SJSA1 (cell line): Measurements from ENCODE around the gene ANKRD31. TPM values are rescaled to one million over a fixed set of nuclear protein-coding genes. Genes with fewer than 3 reads are reported as not detected.

Source experiments
- DNase-seq, 2 experiments: peaks; one replicate each; pipeline ENCODE4 v3.0.0-alpha.2; 2015 to 2020; ENCODE audit warnings: low spot score in 2 of 2, low read depth in 1 of 2
- H3K27ac ChIP-seq: fragments of 250-450 bp; sonication (Bioruptor Pico); 2 replicates; pipeline ENCODE4 v1.5.1; 2020; ENCODE audit warnings: mild to moderate bottlenecking, moderate library complexity
- H3K27me3 ChIP-seq: fragments of 250-450 bp; sonication (Bioruptor Pico); replicated peaks from 2 replicates; pipeline ENCODE4 v1.5.1; 2020; ENCODE audit warnings: mild to moderate bottlenecking, moderate library complexity
- H3K36me3 ChIP-seq: fragments of 250-450 bp; sonication (Bioruptor Pico); 2 replicates; pipeline ENCODE4 v1.5.1; 2020; ENCODE audit warnings: mild to moderate bottlenecking
- H3K4me1 ChIP-seq: fragments of 250-450 bp; sonication (Bioruptor Pico); replicated peaks from 2 replicates; pipeline ENCODE4 v1.6.1; 2021; ENCODE audit warnings: mild to moderate bottlenecking
- H3K4me3 ChIP-seq: fragments of 250-450 bp; sonication (Bioruptor Pico); 2 replicates; pipeline ENCODE4 v1.5.1; 2020; ENCODE audit warnings: mild to moderate bottlenecking
- H3K9me3 ChIP-seq: fragments of 250-450 bp; sonication (Bioruptor Pico); replicated peaks from 2 replicates; pipeline ENCODE4 v1.5.1; 2020; ENCODE audit warnings: mild to moderate bottlenecking
- total RNA-seq: library from RNA; depleted of rRNA; stranded (reverse); fragments of >200 nt; shearing (Covaris generic); gene quantifications from 2 replicates; pipeline ENCODE4 v1.2.3, GENCODE V29; 2014

ANKRD31 gene
- total RNA-seq, 1 experiment from 2014 or later = not detected

DNA sequence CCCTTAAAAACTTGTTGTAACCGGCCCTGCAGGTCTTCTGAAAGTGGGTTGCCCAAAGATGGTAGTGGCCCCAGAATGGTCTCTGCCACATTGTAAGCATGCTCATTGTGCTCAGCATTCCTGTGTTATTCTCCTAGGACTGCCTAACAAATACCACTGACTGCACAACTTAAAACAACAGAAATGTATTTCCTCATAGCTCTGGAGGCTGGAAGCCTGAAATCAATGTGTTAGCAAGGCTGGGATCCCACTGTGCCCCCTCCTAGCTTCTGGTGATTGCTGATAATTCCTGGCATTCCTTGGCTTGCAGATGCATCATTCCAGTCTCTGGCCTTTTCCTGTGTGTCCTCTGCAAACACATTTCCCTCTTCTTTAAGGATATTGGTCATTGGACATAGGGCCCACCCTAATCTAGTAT is 180.9 kb downstream of the ANKRD31 start:
- Histone ChIP-seq H3K4me3 (no peak overlapping the region), H3K27me3 (no peaks in the 10 kb centered on the region), H3K27ac (peak overlapping the region; percentile 29; the same call in 1 of the 2 replicates), H3K36me3 (peaks cover 12% of the 10 kb centered on the region), H3K4me1 (peaks cover 34% of the 10 kb centered on the region), H3K9me3 (no peaks in the 10 kb centered on the region)
- DNase-seq = peak; percentile 62 to 68

DNA sequence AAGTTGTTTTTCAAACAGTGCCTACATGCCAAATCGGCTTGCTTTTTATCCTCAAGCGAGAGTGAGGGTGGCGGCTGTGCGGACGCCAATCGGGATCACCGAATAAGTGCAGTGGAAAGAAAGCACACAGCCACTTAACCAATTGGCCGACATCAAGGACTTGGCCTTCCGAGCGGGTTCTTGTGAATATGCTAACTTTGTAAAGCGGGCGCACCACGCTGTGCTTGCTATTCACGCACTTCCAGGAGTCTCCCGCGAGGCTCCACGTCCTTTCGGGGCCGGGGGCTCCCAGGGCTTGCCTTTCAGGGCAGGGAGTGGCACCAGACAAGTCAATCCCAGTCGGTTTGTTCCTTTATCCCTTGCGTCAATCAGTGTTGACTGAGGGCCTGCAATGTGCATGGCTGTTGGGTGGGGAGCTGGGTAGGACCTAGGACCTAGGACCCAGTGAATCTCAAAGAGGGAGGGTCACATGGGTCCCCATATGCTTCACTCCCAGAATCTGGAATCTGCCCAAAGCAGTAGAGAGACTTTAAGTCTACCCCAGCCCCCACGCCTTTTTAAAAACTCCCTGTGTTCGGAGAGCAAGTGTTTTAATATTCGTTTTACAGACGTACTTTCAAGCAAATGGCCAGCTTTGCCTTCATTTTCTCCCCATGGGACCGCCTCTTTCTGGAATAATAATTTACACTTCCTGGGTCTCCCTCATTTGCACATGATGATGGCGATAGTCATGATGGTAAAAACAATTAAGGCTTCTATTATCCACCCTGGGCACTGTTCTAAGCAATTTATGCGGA is 182.3 kb downstream of the ANKRD31 start:
- Histone ChIP-seq H3K27me3 (no peaks in the 10 kb centered on the region), H3K4me3 (peak overlapping the region; percentile 96), H3K36me3 (peaks cover 12% of the 10 kb centered on the region), H3K27ac (peak overlapping the region; percentile 84), H3K4me1 (peaks cover 48% of the 10 kb centered on the region), H3K9me3 (no peaks in the 10 kb centered on the region)
- peak; percentile 52 to 73 for DNase-seq

- DNase-seq = peak; percentile 74 to 86
These were observed 183.2 kb downstream of the ANKRD31 start for GRCh38 chr5:75053304-75054133.

GRCh38 chr5:75053054-75053303 is 183.7 kb downstream of the ANKRD31 start:
- no peaks in the 10 kb centered on the region for H3K27me3 ChIP-seq
- peaks cover 16% of the 10 kb centered on the region for H3K36me3 ChIP-seq
- no peaks in the 10 kb centered on the region for H3K9me3 ChIP-seq
- peaks cover 62% of the 10 kb centered on the region for H3K4me1 ChIP-seq
- DNase-seq = no peak
- peak overlapping the region; percentile 96 for H3K4me3 ChIP-seq
- peak overlapping the region; percentile 84 for H3K27ac ChIP-seq

More at GRCh38 chr5:75053304-75054133, 183.2 kb downstream of the ANKRD31 start:
- Histone ChIP-seq H3K4me1 (peaks cover 56% of the 10 kb centered on the region), H3K27ac (peak overlapping the region; percentile 84), H3K9me3 (no peaks in the 10 kb centered on the region), H3K4me3 (peak overlapping the region; percentile 96), H3K36me3 (peaks cover 12% of the 10 kb centered on the region), H3K27me3 (no peaks in the 10 kb centered on the region)

DNA sequence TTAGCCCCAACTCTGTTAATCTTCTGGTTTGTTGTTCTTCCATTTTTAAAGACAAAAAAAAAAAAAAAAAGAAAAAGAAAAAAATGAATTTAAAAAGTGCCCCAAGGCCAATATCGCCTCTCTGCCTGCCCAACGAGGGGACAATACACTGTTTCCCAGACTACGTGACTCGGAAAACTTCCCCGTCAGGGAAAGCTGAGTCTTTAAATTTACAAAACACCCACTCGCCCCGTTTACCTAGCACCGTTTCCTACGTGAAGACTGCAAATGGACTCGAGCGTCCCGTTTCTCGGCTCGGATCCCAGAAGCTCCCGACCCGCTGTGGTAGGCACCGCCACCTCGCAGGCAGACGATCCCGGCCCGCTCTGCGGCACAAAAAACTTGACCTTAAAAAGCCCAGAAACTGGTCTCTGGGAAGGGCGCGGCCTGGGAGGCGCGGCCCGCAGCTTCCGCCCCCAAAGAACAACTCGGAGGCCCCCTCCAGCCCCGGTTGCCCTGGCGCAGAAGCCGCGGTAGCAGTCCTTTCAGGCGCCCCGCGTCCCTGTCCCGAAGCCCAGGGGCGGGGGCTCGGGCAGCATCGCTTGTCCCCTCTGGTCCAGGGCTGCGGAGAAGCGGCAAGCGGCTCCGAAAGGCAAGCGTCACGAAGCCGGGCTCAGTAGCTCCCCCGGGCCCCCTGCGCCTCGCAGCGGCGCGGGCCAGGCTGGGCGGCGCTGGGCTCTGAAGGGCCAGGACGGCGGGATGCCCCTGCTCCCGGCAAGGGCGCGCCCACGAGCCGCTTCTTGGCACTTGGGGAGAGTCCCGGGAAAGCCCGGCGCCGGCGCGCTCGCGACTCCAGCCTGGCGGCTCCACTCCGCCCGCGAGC is 184.3 kb downstream of the ANKRD31 start, which contains the start of gene GCNT4:
GCNT4 (minus strand) TSS at position 367 of the 862 bp plus-strand sequence. CDS start 22,521 bp downstream, outside the sequence.
- Histone ChIP-seq H3K4me3 (peak within 1 kb of the TSS; percentile 96), H3K9me3 (no peaks in the 10 kb centered on the region), H3K27me3 (no peaks in the 10 kb centered on the region), H3K27ac (peak within 1 kb of the TSS; percentile 84), H3K36me3 (peaks cover 16% of the 10 kb centered on the region), H3K4me1 (peaks cover 63% of the 10 kb centered on the region)
- DNase-seq = peak; percentile 64 to 75

- H3K36me3 ChIP-seq = peaks cover 16% of the 10 kb centered on the region
- DNase-seq = no peak
- no peaks in the 10 kb centered on the region for H3K9me3 ChIP-seq
- peak overlapping the region; percentile 96; the same call in 1 of the 2 replicates for H3K4me3 ChIP-seq
- H3K4me1 ChIP-seq = peaks cover 63% of the 10 kb centered on the region
- no peaks in the 10 kb centered on the region for H3K27me3 ChIP-seq
- no peak overlapping the region for H3K27ac ChIP-seq
These were observed 185.4 kb downstream of the ANKRD31 start for GRCh38 chr5:75051217-75051751.

GRCh38 chr5:75050415-75050814 is 186.3 kb downstream of the ANKRD31 start:
- H3K4me1 ChIP-seq = peaks cover 56% of the 10 kb centered on the region
- H3K4me3 ChIP-seq = no peak overlapping the region
- no peak overlapping the region for H3K27ac ChIP-seq
- peaks cover 20% of the 10 kb centered on the region for H3K36me3 ChIP-seq
- no peaks in the 10 kb centered on the region for H3K9me3 ChIP-seq
- DNase-seq = peak; percentile 45 to 67
- no peaks in the 10 kb centered on the region for H3K27me3 ChIP-seq

- Histone ChIP-seq H3K27me3 (no peaks in the 10 kb centered on the region), H3K4me1 (peaks cover 48% of the 10 kb centered on the region), H3K27ac (no peak overlapping the region), H3K4me3 (no peak overlapping the region), H3K9me3 (no peaks in the 10 kb centered on the region), H3K36me3 (peaks cover 27% of the 10 kb centered on the region)
- DNase-seq = peak; percentile 52 to 70
These were observed 187.0 kb downstream of the ANKRD31 start for GRCh38 chr5:75049456-75050351.

DNA sequence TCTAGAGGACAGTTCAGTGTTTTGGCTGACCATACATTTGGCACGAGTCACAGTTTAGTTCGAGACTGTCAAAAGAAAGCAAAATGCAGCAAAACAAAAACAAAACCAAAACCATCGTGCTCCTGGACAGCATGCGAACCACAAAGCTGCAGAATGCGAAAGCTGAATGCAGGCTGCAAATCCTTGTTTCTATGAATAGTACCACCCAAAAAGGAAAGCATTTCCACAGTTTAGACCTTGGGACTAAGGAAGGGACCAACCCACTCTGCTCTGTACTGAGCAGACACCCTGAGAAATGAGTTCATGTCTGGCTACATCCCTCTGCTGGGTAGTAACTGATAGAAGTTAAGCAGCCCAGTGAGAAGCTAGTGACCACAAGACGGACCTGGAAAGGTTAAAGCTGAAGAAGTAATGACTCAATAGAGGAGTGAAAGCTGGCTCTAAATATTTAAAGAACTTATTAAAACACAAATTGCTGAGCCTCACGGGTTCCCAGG is 188.2 kb downstream of the ANKRD31 start:
- H3K27ac ChIP-seq = peak overlapping the region; percentile 14; the same call in 1 of the 2 replicates
- H3K36me3 ChIP-seq = peaks cover 39% of the 10 kb centered on the region
- H3K27me3 ChIP-seq = no peaks in the 10 kb centered on the region
- H3K4me3 ChIP-seq = peak overlapping the region; percentile 19
- peak in 1 of 2 experiments; percentile 47 for DNase-seq
- H3K4me1 ChIP-seq = peaks cover 42% of the 10 kb centered on the region
- H3K9me3 ChIP-seq = no peaks in the 10 kb centered on the region

- H3K36me3 ChIP-seq = peaks cover 27% of the 10 kb centered on the region
- DNase-seq = no peak
- peaks cover 42% of the 10 kb centered on the region for H3K4me1 ChIP-seq
These were observed 189.3 kb downstream of the ANKRD31 start for GRCh38 chr5:75047356-75047755.

GRCh38 chr5:75046366-75047142 is 190.1 kb downstream of the ANKRD31 start:
- H3K4me1 ChIP-seq = peaks cover 38% of the 10 kb centered on the region
- no peaks in the 10 kb centered on the region for H3K27me3 ChIP-seq
- H3K4me3 ChIP-seq = no peak overlapping the region
- H3K9me3 ChIP-seq = no peaks in the 10 kb centered on the region
- no peak overlapping the region for H3K27ac ChIP-seq
- H3K36me3 ChIP-seq = peaks cover 29% of the 10 kb centered on the region
- no peak for DNase-seq

More at GRCh38 chr5:75047356-75047755, 189.3 kb downstream of the ANKRD31 start:
- H3K27me3 ChIP-seq = no peaks in the 10 kb centered on the region
- no peaks in the 10 kb centered on the region for H3K9me3 ChIP-seq
- H3K4me3 ChIP-seq = no peak overlapping the region
- H3K27ac ChIP-seq = no peak overlapping the region
